Gastroesophageal sphincter (tissue), 4 donors: ENCODE data around the gene CYFIP1. TPM values are rescaled to one million over a fixed set of nuclear protein-coding genes. Genes with fewer than 3 reads are reported as not detected.

Source experiments
- ATAC-seq: fragments of 150-250 bp; one replicate; pipeline ENCODE4 v1.9.1; 2016; ENCODE audit warnings: mild to moderate bottlenecking, moderate library complexity
- H3K27ac ChIP-seq, 4 donors: fragments of 200-600 bp; sonication (generic) in 3 of 4; 1 replicate in 3 of 4; 2 replicates in 1 of 4; pipeline ENCODE4 v1.5.1; 2016 to 2019
- H3K27me3 ChIP-seq: fragments of 200-600 bp; sonication (generic); one replicate; pipeline ENCODE4 v1.5.1; 2019
- H3K36me3 ChIP-seq, 2 donors: fragments of 200-600 bp; sonication (generic); one replicate each; pipeline ENCODE4 v1.5.1; 2019; ENCODE audit warnings: control low read depth in 1 of 2
- H3K4me1 ChIP-seq, 3 donors: fragments of 200-600 bp; sonication (generic); 1 replicate in 2 of 3; 2 replicates in 1 of 3; pipeline ENCODE4 v1.5.1; 2016 to 2019; ENCODE audit warnings: control low read depth in 2 of 3
- H3K4me3 ChIP-seq, 2 donors: fragments of 200-600 bp; sonication (generic); one replicate each; pipeline ENCODE4 v1.5.1; 2019; ENCODE audit warnings: mild to moderate bottlenecking in 1 of 2, moderate library complexity in 1 of 2
- H3K9me3 ChIP-seq, 3 donors: fragments of 200-600 bp; sonication (generic); one replicate each; pipeline ENCODE4 v1.5.1; 2017 to 2019; ENCODE audit warnings: control low read depth in 2 of 3
- EP300 ChIP-seq: sonication (generic); formaldehyde crosslinking; IDR thresholded peaks from one replicate; pipeline ENCODE4 v1.6.1; 2017; ENCODE audit warnings: antibody characterized with exemption, mild to moderate bottlenecking
- POLR2A ChIP-seq, 2 donors: fragments of 450-650 bp; IDR thresholded peaks; one replicate each; pipeline ENCODE4 v1.6.1; 2017; ENCODE audit warnings: antibody characterized with exemption in 2 of 2, mild to moderate bottlenecking in 2 of 2, moderate library complexity in 1 of 2
- POLR2AphosphoS5 ChIP-seq: sonication (generic); formaldehyde crosslinking; IDR thresholded peaks from one replicate; pipeline ENCODE4 v1.6.1; 2017; ENCODE audit warnings: antibody characterized with exemption
- WGBS, 2 donors: methylation state at CpG; one replicate each; pipeline ENCODE4 v1.1.5; 2018; ENCODE audit warnings: low coverage in 1 of 2; 5-methylcytosine and 5-hydroxymethylcytosine counted together
- total RNA-seq, 4 donors: library from RNA; depleted of rRNA; stranded (reverse); fragments of >200 nt; gene quantifications; one replicate each; pipeline ENCODE4 v1.1.0, GENCODE V29; 2016
- TF ChIP-seq, protein P1 (sequence below), 4 experiments: fragments of 200-600 bp in 2 of 4; fragments of 450-650 bp in 2 of 4; sonication (generic) in 1 of 4; IDR thresholded peaks; one replicate each; pipeline ENCODE4 v1.5.1; 2017 to 2019; ENCODE audit warnings: antibody characterized with exemption in 4 of 4, mild to moderate bottlenecking in 2 of 4, moderate library complexity in 2 of 4

CYFIP1 gene
- total RNA-seq, 4 donors from 2014 or later = 82.3 to 116 (median 101) TPM

DNA sequence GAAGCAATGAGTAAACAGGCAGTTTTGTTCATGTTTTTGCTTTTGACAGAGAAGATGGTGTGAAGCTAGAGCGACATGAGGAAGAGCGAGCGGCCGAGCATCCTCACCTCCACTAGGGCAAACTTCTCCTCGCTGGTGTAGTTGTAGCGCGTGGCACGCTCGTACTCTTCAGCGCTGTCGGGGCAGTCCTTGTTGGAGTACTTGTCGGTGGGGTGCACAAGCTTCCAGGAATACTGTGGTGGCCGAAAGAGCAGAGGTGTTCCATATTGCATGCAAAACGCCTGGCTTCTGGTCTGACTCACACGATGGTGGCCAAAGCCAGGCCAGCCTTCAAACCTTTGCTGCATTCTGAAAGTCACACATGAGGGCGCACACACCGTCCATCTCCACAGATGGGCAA lies 54.3 kb downstream of the CYFIP1 start:
- no peaks in the 10 kb centered on the region for H3K9me3 ChIP-seq
- TF ChIP-seq, protein P1, sequence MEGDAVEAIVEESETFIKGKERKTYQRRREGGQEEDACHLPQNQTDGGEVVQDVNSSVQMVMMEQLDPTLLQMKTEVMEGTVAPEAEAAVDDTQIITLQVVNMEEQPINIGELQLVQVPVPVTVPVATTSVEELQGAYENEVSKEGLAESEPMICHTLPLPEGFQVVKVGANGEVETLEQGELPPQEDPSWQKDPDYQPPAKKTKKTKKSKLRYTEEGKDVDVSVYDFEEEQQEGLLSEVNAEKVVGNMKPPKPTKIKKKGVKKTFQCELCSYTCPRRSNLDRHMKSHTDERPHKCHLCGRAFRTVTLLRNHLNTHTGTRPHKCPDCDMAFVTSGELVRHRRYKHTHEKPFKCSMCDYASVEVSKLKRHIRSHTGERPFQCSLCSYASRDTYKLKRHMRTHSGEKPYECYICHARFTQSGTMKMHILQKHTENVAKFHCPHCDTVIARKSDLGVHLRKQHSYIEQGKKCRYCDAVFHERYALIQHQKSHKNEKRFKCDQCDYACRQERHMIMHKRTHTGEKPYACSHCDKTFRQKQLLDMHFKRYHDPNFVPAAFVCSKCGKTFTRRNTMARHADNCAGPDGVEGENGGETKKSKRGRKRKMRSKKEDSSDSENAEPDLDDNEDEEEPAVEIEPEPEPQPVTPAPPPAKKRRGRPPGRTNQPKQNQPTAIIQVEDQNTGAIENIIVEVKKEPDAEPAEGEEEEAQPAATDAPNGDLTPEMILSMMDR (IDR thresholded peaks at IDR 0.05) = no peak
- TF ChIP-seq EP300 (no peak), POLR2AphosphoS5 (no peak), POLR2A (IDR thresholded peaks at IDR 0.05) (no peak)
- no peaks in the 10 kb centered on the region for H3K27me3 ChIP-seq
- H3K4me3 ChIP-seq = no peak overlapping the region
- H3K27ac ChIP-seq = no peak overlapping the region
- H3K36me3 ChIP-seq = peaks cover 0 to 73% of the 10 kb centered on the region in 2 donors
- WGBS, 2 donors = 83 to 93% methylated on average over 1 to 12 of the region's 17 CpGs
- H3K4me1 ChIP-seq = peaks cover 0 to 1% (median 0%) of the 10 kb centered on the region in 3 donors
- ATAC-seq = no peak

- WGBS, 2 donors = 93 to 94% methylated on average over 2 of the region's 5 CpGs
These were observed 58.2 kb downstream of the CYFIP1 start for GRCh38 chr15:22922003-22922402.

DNA sequence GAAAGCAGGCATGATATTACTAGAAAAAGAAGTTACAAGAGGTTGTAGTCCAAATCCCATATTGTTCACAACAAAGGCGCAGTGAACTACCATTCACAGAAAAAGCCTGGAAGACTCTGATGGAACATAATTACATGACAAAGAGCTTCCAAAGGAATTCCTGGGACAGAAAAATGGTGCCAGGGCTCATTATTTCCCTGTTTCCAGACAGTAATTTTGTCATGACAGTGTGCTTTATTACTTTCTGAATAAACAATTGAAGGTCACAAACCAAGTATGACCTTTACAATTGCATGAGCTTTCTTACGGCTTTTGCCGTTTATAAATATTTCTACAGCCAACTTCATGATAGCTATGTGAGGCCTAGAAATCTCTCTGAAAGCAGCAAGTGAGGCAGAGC lies 61.0 kb downstream of the CYFIP1 start:
- peaks cover 0 to 71% of the 10 kb centered on the region in 2 donors for H3K36me3 ChIP-seq
- peaks cover 0 to 5% (median 0%) of the 10 kb centered on the region in 3 donors for H3K4me1 ChIP-seq
- no peak overlapping the region for H3K27ac ChIP-seq
- H3K27me3 ChIP-seq = no peaks in the 10 kb centered on the region
- WGBS, 2 donors = 30 to 48% methylated on average over 3 of the region's 3 CpGs
- TF ChIP-seq, protein P1 (IDR thresholded peaks at IDR 0.05) = no peak
- TF ChIP-seq POLR2AphosphoS5 (no peak), POLR2A (IDR thresholded peaks at IDR 0.05) (no peak), EP300 (no peak)
- no peak overlapping the region for H3K4me3 ChIP-seq
- no peak for ATAC-seq
- no peaks in the 10 kb centered on the region for H3K9me3 ChIP-seq

More at GRCh38 chr15:22922003-22922402, 58.2 kb downstream of the CYFIP1 start:
- peaks cover 0 to 63% of the 10 kb centered on the region in 2 donors for H3K36me3 ChIP-seq
- H3K9me3 ChIP-seq = no peaks in the 10 kb centered on the region
- H3K4me3 ChIP-seq = no peak overlapping the region
- peaks cover 0 to 5% (median 0%) of the 10 kb centered on the region in 3 donors for H3K4me1 ChIP-seq
- no peak for ATAC-seq
- TF ChIP-seq, protein P1 (IDR thresholded peaks at IDR 0.05) = no peak
- TF ChIP-seq POLR2A (IDR thresholded peaks at IDR 0.05) (no peak), POLR2AphosphoS5 (no peak), EP300 (no peak)
- no peaks in the 10 kb centered on the region for H3K27me3 ChIP-seq
- no peak overlapping the region for H3K27ac ChIP-seq

- Histone ChIP-seq H3K27me3 (no peaks in the 10 kb centered on the region), H3K36me3 (peaks cover 0 to 71% of the 10 kb centered on the region in 2 donors), H3K4me1 (peaks cover 0 to 5% (median 0%) of the 10 kb centered on the region in 3 donors), H3K9me3 (no peaks in the 10 kb centered on the region), H3K27ac (no peak overlapping the region), H3K4me3 (no peak overlapping the region)
- WGBS, 2 donors = 86 to 96% methylated on average over 12 to 14 of the region's 25 CpGs
- no peak for TF ChIP-seq POLR2A (IDR thresholded peaks at IDR 0.05)
- TF ChIP-seq EP300 = no peak
- no peak for TF ChIP-seq POLR2AphosphoS5
- TF ChIP-seq, protein P1 (IDR thresholded peaks at IDR 0.05) = no peak
- ATAC-seq = no peak
These were observed 61.5 kb downstream of the CYFIP1 start for GRCh38 chr15:22918596-22919140.

- H3K4me1 ChIP-seq = peaks cover 0 to 5% (median 0%) of the 10 kb centered on the region in 3 donors
- no peak for ATAC-seq
- H3K36me3 ChIP-seq = peaks cover 0 to 71% of the 10 kb centered on the region in 2 donors
- no peak overlapping the region for H3K27ac ChIP-seq
- no peaks in the 10 kb centered on the region for H3K9me3 ChIP-seq
- TF ChIP-seq POLR2AphosphoS5 = no peak
- no peak for TF ChIP-seq POLR2A (IDR thresholded peaks at IDR 0.05)
- TF ChIP-seq EP300 = no peak
- no peaks in the 10 kb centered on the region for H3K27me3 ChIP-seq
- no peak overlapping the region for H3K4me3 ChIP-seq
- WGBS, 2 donors = 88 to 100% methylated on average over 2 of the region's 9 CpGs
These were observed 62.1 kb downstream of the CYFIP1 start for GRCh38 chr15:22918056-22918455.
